C4-2B (cell line): ENCODE data around the gene FOXN3.

Source experiments
- CTCF ChIP-seq: fragments of 450-650 bp; conservative IDR thresholded peaks from 2 replicates; pipeline ENCODE4 v1.5.1; 2017; ENCODE audit warnings: mild to moderate bottlenecking
- ZFX ChIP-seq: fragments of 450-650 bp; IDR thresholded peaks from 2 replicates; pipeline ENCODE4 v1.6.1; 2017

GRCh38 chr14:89391556-89391955 is 25.5 kb downstream of the FOXN3 start:
- TF ChIP-seq CTCF: no peak
- TF ChIP-seq ZFX: no peak
